Subcutaneous adipose tissue (tissue), 4 donors: ENCODE results near the gene HUS1. TPM values are rescaled to one million over a fixed set of nuclear protein-coding genes. Genes with fewer than 3 reads are reported as not detected.

Source experiments
- CTCF ChIP-seq: fragments of 450-650 bp; IDR thresholded peaks from one replicate; pipeline ENCODE4 v1.5.1; 2016; ENCODE audit warnings: low read depth, mild to moderate bottlenecking, control low read depth, antibody characterized with exemption, moderate library complexity
- total RNA-seq, 4 donors: library from RNA; depleted of rRNA; stranded (reverse); fragments of >200 nt; gene quantifications; one replicate each; pipeline ENCODE4 v1.1.0, GENCODE V29; 2016

HUS1 gene
- total RNA-seq, 4 donors from 2014 or later, result 51.5 to 54.7 (median 53.1) TPM

GRCh38 chr7:47937711-47938573, 41.5 kb downstream of the HUS1 start:
- TF ChIP-seq CTCF, result no peak

GRCh38 chr7:47937065-47937687, 42.2 kb downstream of the HUS1 start:
- no peak for TF ChIP-seq CTCF

GRCh38 chr7:47936323-47936722, 43.1 kb downstream of the HUS1 start:
- TF ChIP-seq CTCF, result no peak

GRCh38 chr7:47935336-47935735, 44.1 kb downstream of the HUS1 start:
- TF ChIP-seq CTCF, result no peak

- TF ChIP-seq CTCF, result no peak
These were observed 44.6 kb downstream of the HUS1 start for GRCh38 chr7:47934831-47935230.

- no peak for TF ChIP-seq CTCF
These were observed 46.2 kb downstream of the HUS1 start for GRCh38 chr7:47933215-47933614.

- TF ChIP-seq CTCF, result no peak
These were observed 46.9 kb downstream of the HUS1 start for GRCh38 chr7:47932466-47933037.
